SK-N-SH treated with all-trans-retinoic acid at 6 μM for 48 hours (cell line): Measurements from ENCODE around the gene SNAP25.

ENCODE experiments used
- ATAC-seq: fragments of 200-7000 bp; cut with Tn5 transposase; 3 replicates; pipeline ENCODE4 v1.9.1; 2020; ENCODE audit warnings: mild to moderate bottlenecking, moderate library complexity
- ARNTL ChIP-seq: fragments of 450-650 bp; formaldehyde crosslinking; IDR thresholded peaks from 2 replicates; pipeline ENCODE4 v1.5.0; 2020; ENCODE audit warnings: low read depth, mild to moderate bottlenecking, moderate library complexity, borderline replicate concordance
- CREB5 ChIP-seq: fragments of 250-450 bp; sonication (Bioruptor Pico); IDR thresholded peaks from 2 replicates; pipeline ENCODE4 v1.5.1; 2020; ENCODE audit warnings: low read depth, mild to moderate bottlenecking, moderate library complexity
- CSDC2 ChIP-seq: fragments of 250-450 bp; sonication (Bioruptor Pico); IDR thresholded peaks from 2 replicates; pipeline ENCODE4 v1.5.0; 2020; ENCODE audit warnings: mild to moderate bottlenecking, moderate library complexity
- CSRNP3 ChIP-seq: fragments of 250-450 bp; sonication (Bioruptor Pico); IDR thresholded peaks from 2 replicates; pipeline ENCODE4 v1.5.1; 2021; ENCODE audit warnings: mild to moderate bottlenecking, moderate library complexity
- ESRRG ChIP-seq: fragments of 250-450 bp; sonication (Bioruptor Pico); IDR thresholded peaks from 2 replicates; pipeline ENCODE4 v1.6.1; 2021; ENCODE audit warnings: mild to moderate bottlenecking
- GLIS3 ChIP-seq: fragments of 250-450 bp; sonication (Bioruptor Pico); IDR thresholded peaks from 2 replicates; pipeline ENCODE4 v1.5.0; 2020; ENCODE audit warnings: mild to moderate bottlenecking, moderate library complexity
- ISL1 ChIP-seq: fragments of 250-450 bp; sonication (Bioruptor Pico); IDR thresholded peaks from 2 replicates; pipeline ENCODE4 v2.1.2; 2022; ENCODE audit warnings: mild to moderate bottlenecking, moderate library complexity
- PPARA ChIP-seq: fragments of 250-450 bp; sonication (Bioruptor Pico); IDR thresholded peaks from 2 replicates; pipeline ENCODE4 v1.5.0; 2020; ENCODE audit warnings: mild to moderate bottlenecking, borderline replicate concordance
- RARB ChIP-seq: fragments of 250-450 bp; sonication (Bioruptor Pico); IDR thresholded peaks from 2 replicates; pipeline ENCODE4 v1.8.0; 2021; ENCODE audit warnings: mild to moderate bottlenecking, moderate library complexity
- SNAI2 ChIP-seq: fragments of 250-450 bp; sonication (Bioruptor Pico); IDR thresholded peaks from 2 replicates; pipeline ENCODE4 v1.5.0; 2020; ENCODE audit warnings: mild to moderate bottlenecking, moderate library complexity
- TSHZ2 ChIP-seq: fragments of 250-450 bp; sonication (Bioruptor Pico); IDR thresholded peaks from 2 replicates; pipeline ENCODE4 v1.5.0; 2020; ENCODE audit warnings: mild to moderate bottlenecking, moderate library complexity
- ZC3H10 ChIP-seq: fragments of 250-450 bp; sonication (Bioruptor Pico); IDR thresholded peaks from 2 replicates; pipeline ENCODE4 v1.5.1; 2021; ENCODE audit warnings: mild to moderate bottlenecking, moderate library complexity
- ZFP3 ChIP-seq: fragments of 250-450 bp; sonication (Bioruptor Pico); IDR thresholded peaks from 2 replicates; pipeline ENCODE4 v1.5.0; 2020; ENCODE audit warnings: mild to moderate bottlenecking, moderate library complexity
- ZFP30 ChIP-seq: fragments of 450-650 bp; formaldehyde crosslinking; IDR thresholded peaks from 2 replicates; pipeline ENCODE4 v1.5.0; 2022; ENCODE audit warnings: mild to moderate bottlenecking, moderate library complexity
- ZNF565 ChIP-seq: fragments of 450-650 bp; formaldehyde crosslinking; conservative IDR thresholded peaks from 2 replicates; pipeline ENCODE4 v1.5.0; 2020; ENCODE audit warnings: low read depth, mild to moderate bottlenecking, moderate library complexity
- ZNF70 ChIP-seq: fragments of 450-650 bp; formaldehyde crosslinking; IDR thresholded peaks from 2 replicates; pipeline ENCODE4 v1.5.0; 2020; ENCODE audit warnings: mild to moderate bottlenecking, moderate library complexity
- ZNF8 ChIP-seq: fragments of 450-650 bp; formaldehyde crosslinking; IDR thresholded peaks from 2 replicates; pipeline ENCODE4 v1.5.0; 2020; ENCODE audit warnings: mild to moderate bottlenecking, moderate library complexity
- TF ChIP-seq, protein P1 (sequence below): fragments of 250-450 bp; sonication (Bioruptor Pico); IDR thresholded peaks from 2 replicates; pipeline ENCODE4 v1.8.0; 2020; ENCODE audit warnings: mild to moderate bottlenecking, moderate library complexity, borderline replicate concordance
- TF ChIP-seq, protein P2 (sequence below): fragments of 250-450 bp; sonication (Bioruptor Pico); IDR thresholded peaks from 2 replicates; pipeline ENCODE4 v1.8.0; 2021; ENCODE audit warnings: low read depth, mild to moderate bottlenecking, moderate library complexity, borderline replicate concordance

Gene SNAP25

DNA sequence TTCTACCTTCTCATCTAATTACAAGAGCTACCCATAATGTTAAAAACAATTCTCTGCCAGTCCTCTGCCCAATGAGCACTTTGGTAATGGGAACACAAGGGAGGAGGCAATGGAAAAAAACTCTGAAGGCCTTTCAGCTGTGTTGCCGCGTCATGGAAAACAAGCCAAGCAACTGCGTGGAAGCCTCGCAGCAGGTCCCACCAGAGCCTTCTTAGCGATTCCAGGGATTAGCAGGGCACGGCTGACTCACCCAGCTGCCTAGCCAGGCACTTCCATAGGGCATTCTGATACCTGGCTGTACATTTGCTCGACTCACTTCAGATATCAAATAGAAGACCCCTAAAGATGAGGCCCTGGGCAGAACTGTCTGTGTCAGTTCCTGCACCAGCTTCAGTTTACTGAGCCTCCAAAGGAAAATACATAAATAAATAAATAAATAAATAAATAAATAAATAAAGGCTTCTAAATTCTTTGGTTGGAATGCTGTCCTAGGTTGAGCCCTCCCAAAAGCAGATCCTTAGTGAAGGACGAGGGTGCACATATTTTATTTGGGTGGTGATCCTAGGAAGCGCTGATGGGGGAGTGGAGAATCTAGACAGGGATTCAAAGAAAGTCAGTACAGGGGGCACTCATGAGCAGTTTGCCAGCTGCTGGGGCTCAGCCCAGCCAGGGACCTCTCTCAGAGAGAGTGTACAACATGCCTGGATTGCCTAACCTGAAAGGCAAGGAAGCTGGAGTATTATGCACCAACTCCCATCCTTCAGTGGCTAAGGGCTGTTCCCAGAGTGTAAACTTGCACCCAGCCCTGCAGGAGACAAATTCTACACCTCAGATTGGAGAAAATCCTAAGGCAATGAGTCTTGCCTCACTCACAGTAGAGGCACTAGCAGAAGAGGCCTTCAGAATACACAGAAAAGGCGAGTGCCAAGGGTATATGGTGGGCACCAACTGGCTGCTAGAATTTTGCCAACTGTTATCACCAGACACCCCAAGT, 18.2 kb downstream of the SNAP25 start:
- no peak for TF ChIP-seq PPARA (CRISPR knock-in tag)
- no peak for TF ChIP-seq TSHZ2 (CRISPR knock-in tag)
- TF ChIP-seq ISL1 (CRISPR knock-in tag): no peak
- no peak for ATAC-seq

- TF ChIP-seq ARNTL (CRISPR knock-in tag): no peak
- TF ChIP-seq ZNF565 (CRISPR knock-in tag): no peak
- no peak for TF ChIP-seq ZNF70
- no peak for TF ChIP-seq CSRNP3
- TF ChIP-seq, protein P1, sequence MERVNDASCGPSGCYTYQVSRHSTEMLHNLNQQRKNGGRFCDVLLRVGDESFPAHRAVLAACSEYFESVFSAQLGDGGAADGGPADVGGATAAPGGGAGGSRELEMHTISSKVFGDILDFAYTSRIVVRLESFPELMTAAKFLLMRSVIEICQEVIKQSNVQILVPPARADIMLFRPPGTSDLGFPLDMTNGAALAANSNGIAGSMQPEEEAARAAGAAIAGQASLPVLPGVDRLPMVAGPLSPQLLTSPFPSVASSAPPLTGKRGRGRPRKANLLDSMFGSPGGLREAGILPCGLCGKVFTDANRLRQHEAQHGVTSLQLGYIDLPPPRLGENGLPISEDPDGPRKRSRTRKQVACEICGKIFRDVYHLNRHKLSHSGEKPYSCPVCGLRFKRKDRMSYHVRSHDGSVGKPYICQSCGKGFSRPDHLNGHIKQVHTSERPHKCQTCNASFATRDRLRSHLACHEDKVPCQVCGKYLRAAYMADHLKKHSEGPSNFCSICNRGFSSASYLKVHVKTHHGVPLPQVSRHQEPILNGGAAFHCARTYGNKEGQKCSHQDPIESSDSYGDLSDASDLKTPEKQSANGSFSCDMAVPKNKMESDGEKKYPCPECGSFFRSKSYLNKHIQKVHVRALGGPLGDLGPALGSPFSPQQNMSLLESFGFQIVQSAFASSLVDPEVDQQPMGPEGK: no peak
- TF ChIP-seq ZNF8: no peak
- no peak for TF ChIP-seq SNAI2
- no peak for TF ChIP-seq RARB (CRISPR knock-in tag)
- no peak for TF ChIP-seq ZFP3
- TF ChIP-seq TSHZ2 (CRISPR knock-in tag): no peak
- TF ChIP-seq ZC3H10 (CRISPR knock-in tag): no peak
- no peak for TF ChIP-seq GLIS3 (CRISPR knock-in tag)
- TF ChIP-seq, protein P2, sequence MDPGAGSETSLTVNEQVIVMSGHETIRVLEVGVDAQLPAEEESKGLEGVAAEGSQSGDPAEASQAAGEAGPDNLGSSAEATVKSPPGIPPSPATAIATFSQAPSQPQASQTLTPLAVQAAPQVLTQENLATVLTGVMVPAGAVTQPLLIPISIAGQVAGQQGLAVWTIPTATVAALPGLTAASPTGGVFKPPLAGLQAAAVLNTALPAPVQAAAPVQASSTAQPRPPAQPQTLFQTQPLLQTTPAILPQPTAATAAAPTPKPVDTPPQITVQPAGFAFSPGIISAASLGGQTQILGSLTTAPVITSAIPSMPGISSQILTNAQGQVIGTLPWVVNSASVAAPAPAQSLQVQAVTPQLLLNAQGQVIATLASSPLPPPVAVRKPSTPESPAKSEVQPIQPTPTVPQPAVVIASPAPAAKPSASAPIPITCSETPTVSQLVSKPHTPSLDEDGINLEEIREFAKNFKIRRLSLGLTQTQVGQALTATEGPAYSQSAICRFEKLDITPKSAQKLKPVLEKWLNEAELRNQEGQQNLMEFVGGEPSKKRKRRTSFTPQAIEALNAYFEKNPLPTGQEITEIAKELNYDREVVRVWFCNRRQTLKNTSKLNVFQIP (CRISPR knock-in tag): no peak
- TF ChIP-seq CREB5 (CRISPR knock-in tag): no peak
- TF ChIP-seq CSDC2: no peak
- no peak for TF ChIP-seq ZFP30 (CRISPR knock-in tag)
- no peak for TF ChIP-seq ESRRG
- no peak for ATAC-seq
Observed at GRCh38 chr20:10239954-10240353, 21.3 kb downstream of the SNAP25 start.
